Activated T-cell treated with anti-CD3 and anti-CD28 coated beads, Interleukin-2, amount 50 U/mL, for 48 hours (primary cell): ENCODE measurements around the gene RNPEPL1.

Source experiments
- DNase-seq, 2 experiments: peaks; one replicate each; pipeline ENCODE4 v3.0.0-alpha.2; 2020

RNPEPL1 gene, protein sequence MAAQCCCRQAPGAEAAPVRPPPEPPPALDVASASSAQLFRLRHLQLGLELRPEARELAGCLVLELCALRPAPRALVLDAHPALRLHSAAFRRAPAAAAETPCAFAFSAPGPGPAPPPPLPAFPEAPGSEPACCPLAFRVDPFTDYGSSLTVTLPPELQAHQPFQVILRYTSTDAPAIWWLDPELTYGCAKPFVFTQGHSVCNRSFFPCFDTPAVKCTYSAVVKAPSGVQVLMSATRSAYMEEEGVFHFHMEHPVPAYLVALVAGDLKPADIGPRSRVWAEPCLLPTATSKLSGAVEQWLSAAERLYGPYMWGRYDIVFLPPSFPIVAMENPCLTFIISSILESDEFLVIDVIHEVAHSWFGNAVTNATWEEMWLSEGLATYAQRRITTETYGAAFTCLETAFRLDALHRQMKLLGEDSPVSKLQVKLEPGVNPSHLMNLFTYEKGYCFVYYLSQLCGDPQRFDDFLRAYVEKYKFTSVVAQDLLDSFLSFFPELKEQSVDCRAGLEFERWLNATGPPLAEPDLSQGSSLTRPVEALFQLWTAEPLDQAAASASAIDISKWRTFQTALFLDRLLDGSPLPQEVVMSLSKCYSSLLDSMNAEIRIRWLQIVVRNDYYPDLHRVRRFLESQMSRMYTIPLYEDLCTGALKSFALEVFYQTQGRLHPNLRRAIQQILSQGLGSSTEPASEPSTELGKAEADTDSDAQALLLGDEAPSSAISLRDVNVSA

DNA sequence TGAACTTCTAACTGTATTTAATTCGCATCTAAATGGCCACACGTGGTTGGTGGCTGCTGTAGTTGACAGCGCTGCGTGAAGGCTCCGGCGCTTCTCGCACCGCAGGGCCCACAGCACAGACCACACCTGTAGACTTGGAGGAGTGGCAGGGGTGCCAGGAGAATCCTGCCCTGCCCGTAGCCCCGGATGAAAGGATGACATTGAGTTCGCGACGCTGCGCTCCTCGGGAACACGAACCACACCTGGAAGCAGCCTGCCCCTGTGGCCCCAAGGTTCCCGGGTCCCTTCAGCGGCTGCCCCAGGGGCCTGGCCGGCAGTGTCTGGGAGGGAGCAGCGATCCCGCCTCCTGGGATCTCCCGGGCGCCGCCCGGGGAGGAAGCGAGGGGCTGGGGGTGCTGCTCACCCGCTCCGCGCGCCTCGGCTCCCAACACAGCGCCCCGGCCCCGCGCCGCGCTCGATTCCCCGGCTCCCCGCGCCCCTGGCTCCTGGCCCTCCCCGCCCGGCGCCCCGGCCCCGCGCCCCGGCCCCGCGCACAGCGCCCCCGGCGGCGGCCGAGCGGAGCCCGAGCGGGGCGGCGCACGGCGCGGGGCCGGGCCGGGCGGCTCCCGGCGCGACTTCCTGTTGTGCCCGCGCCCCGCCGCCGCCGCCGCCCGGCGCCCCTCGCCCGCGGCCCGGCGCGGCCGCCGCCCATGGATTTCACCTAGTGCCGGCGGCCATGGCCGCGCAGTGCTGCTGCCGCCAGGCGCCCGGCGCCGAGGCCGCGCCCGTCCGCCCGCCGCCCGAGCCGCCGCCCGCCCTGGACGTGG lies at the start of gene RNPEPL1:
RNPEPL1 (plus strand) TSS at position 613 of the 806 bp plus-strand sequence; CDS start at position 716, 103 bp downstream.
- peak; percentile 59 to 66 for DNase-seq

DNA sequence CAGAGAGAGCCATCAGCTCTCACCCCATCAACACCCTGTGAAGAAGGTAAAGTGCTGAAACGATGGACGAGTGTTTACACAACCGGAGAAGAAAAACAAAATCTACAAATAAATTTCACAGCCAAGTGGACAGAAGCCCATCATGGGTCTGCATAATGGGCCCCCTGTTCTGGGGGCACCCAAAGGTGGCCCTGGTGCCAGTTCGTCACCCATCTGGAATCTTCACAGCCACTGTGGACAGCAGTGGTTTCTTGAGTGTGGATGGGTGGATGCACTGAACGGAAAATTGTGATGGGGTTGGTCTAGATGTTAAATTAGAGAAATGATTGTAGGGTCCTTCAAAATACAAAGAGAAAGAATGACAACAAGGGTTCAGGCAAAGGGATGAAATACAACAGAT lies 49.3 kb upstream of the RNPEPL1 start:
- no peak for DNase-seq

DNA sequence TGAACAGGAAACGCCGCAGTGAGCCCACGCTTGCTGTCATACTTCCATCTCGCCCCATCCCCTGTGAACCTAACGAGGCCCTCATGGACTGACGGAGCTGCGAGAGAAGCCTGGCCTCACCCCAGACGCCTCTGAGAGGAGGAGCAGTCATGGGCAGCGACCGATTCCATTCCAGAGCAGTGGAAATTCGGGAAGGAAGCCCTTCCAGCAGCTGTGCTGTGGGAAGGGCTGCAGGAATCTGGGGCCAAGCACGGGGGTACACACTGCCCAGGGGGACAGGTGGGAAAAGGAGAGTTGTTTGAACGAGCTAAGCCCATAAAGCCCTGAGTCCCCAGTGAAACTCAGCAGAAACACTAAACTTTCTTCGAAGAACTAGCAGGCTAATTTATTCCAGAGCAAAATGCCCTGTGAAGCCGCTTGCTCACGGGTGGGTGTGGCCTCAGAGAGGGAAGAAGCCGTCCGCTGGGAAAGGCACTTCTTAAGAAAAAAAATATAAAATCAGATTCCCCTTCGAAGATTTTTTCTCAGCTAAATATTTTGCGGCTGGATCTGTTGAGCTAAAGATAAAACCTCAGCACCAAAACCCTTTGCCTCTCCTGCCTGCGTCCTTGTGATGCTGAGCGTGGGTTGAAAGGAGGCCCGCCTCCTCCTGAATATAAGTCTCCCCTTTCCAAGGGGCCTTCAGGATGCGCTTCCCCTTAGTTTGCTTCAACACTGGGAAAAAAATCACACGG lies 48.7 kb upstream of the RNPEPL1 start:
- no peak for DNase-seq

DNA sequence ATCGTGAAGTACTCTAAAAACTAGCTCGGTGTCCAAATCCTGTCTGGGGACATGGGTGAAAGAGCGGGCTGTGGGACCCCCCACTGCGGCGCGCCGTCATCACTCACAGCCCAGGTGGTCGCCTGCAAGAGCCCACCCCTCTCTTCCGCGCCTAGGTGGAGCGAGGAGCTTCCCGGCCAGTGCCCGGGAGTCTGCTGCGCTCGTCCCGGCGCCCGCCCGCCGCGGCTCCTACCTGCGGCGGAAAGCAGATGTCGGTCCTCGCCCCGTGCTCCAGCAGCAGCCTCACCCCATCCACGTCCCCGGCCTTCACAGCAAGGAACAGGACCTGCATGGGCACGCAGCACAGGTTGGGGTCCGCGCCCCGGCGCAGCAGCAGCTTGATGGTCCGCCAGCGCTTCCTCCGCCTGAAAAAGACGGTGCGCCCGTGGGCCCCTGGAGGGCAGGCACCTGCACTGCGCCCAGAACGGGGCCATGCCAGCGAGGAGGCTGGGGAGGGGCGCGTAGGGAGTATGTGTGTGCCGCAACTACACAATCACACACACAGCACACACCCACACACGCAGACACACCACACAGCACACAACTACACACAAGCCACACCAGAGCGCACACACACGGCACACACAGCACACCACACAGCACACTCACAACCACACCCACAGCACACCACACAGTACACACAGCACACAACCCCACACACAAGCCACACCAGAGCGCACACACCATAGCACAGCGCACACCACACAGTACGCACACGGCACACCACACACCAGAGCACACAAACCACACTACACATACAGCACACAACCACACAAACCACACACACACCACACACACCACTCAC lies 47.9 kb upstream of the RNPEPL1 start:
- peak in 1 of 2 experiments; percentile 18 for DNase-seq

DNA sequence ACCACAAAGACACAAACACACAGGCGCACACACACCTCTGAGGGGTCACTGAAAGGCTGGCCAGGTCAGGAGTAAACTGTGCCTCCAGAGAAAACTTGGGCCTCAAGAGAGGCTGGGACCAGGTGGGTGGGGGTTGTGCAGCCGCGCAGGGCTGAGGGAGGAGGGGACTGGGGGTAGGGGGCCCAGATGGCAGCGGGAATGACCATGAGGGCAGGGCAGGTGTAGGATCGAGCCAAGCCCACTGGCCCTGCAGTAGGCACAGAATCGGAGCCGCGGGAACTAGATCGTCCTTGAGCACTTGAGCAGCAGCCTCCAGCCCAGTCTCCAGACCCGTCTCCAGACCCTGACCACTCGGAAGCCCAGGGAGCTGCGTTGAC lies 47.3 kb upstream of the RNPEPL1 start:
- DNase-seq: peak in 1 of 2 experiments; percentile 16

DNA sequence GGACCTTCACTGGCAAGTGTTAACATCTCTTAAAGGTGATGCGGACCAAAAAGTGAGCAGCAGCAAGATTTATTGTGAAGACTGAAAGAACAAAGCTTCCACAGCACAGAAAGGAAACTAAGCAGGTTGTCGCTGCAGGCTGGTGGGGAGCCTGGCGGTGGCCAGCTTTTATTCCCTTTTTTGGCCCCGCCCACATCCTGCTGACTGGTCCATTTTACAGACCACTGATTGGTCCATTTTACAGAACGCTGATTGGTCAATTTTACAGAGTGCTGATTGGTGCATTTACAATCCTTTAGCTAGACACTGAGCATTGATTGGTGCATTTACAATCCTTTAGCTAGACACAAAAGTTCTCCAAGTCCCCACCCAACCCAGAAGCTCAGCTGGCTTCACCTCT lies 46.4 kb upstream of the RNPEPL1 start:
- peak in 1 of 2 experiments; percentile 19 for DNase-seq

DNA sequence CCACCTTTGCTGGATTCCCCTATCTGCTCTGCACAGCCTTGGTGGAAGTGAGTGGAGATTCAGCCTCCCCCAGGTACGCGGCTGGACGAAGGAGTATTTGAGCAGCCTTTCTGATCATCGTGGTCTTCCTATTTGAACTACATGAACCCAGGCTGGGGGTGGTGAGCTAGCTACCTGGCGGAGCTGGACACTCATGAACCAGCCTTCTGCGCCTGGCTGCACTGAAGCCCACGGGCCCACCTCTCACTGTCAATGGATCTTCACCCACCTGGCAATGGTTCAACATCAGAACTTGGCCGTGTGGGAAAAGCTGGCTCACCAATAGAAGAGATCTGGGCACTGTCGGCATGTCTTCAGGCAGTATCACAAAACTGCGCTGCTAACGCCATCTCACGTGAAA lies 45.9 kb upstream of the RNPEPL1 start:
- DNase-seq: no peak

DNA sequence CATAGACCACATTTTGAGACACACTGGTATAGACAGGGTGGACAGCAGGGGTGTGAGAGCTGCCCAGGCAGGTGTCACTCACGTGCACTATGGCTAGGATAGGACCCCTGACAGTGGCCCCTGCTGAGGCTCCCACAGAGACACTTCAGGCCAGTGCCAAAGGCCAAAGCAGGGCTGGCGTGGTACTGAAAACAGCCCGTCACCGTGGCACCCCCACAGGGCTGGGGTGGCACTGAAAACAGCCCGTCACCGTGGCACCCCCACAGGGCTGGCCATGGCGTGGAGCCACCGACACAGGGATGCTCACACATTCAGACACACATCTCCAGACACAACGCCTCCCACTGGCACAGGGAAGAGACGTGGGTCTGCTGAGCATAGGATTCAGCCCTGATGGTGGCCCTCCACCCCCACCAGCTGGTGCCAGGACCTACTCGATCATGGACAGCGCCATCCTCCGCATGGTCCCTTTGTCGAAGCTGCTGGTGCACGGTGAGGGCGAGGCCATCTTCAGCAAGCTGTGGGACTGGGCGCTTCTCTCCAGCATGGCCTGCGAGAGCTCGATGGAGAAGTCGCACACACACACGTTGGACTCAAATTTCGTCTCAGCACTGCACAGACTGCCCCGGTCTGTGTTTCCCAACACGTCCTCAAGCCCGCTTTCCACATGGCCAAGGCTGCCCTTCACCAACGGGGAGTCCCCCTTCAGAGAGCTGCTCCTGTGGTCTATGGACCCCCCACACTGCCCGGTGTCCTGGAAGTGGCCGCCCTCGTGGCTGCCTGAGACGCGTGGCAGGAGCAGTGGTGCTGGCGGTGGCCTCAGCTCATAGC lies 44.6 kb upstream of the RNPEPL1 start:
- DNase-seq: peak; percentile 7 to 11

DNA sequence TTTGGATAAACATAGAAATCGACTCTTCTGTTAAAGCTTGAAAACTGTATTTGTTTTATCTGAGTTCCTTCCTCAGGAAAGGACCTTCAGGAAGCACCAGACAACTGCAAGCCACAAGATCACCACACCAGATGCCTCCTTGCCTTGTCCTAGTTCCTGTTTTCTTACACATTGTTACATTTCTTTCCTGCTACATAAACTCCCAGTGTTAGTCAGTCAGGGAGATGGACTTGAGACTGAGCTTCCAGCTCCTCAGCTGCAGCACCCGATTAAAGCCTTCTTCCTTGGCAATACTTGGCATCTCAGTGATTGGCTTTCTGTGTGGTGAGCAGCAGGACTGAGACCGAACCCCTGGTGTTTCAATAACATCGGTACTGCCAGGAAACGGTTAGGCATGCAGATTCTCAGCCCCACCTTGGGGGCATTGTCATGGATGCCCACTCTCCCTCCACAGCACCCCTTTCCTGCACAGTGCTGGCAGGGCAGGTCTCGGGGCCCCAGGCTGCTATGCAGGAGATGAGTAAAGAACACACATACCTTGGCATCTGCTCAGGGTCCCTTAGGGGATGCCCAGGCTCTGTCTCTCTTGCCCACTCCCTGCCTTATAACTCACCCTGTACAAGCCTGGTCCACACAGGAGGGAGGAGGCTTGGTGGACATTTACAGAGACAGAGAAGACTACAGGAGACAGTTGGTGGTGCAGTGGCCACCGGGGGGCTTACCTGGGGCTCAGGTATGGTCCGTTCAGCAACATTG lies 43.1 kb upstream of the RNPEPL1 start:
- DNase-seq: peak; percentile 10 to 11

DNA sequence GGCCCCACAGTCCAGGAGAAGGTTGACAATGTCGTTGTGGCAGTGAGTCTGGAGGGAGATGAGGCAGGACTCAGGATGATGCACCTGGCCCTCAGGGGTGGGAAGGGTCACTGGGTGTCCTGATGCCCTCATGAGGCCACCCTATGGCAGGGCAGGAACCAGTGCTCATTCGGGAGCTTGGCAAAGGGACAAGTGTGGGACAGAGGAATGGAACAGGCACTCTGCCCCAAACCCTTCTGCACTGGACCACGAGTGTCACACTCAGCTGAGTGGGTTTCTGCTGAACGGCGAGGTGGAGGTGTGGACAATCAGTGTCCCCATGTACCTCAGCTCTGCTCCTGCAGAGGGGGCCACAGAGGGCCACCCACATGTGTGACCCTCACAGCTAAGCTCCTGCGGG lies 42.5 kb upstream of the RNPEPL1 start:
- peak in 1 of 2 experiments; percentile 0 for DNase-seq

DNA sequence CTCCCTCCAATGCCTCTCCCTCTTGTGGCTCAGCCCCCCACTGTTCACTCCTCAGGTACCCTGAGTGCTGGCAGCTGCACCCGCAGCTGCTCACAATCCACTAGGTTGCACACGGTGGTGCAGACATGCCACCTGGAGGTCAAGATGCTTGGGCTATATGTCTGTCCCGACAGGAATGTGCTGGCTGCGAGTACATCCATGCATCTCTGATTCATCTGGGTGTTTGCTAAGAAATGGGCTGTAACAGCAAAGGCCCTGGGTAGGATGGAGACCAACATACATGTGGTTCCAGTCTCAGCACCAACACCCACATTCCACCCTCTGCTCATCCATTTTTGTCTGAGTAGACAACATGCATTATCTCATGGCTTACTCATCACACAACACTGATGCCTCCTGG lies 41.8 kb upstream of the RNPEPL1 start:
- DNase-seq: no peak

DNA sequence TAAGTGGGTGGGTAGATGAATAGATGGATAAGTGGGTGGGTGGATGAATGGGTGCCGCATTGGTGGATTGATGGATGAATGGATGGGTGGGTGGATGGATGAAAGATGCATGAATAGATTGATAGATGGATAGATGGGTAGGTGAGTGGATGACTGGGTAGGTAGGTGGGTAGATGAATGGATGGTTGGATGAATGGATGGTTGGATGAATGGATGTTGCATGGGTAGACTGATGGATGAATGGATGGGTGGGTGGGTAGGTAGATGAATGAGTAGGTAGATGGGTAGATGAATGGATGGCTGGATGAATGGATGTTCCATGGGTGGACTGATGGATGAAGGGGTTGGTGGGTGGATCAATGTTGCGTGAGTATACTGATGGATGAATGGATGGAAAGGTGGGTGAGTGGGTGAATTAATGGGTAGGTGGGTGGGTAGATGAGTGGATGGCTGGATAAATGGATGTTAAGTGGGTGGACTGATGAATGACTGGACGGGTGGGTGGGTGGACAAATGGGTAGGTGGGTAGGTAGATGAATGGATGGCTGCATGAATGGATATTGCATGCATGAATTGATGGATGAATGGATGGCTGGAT lies 41.0 kb upstream of the RNPEPL1 start:
- no peak for DNase-seq

DNA sequence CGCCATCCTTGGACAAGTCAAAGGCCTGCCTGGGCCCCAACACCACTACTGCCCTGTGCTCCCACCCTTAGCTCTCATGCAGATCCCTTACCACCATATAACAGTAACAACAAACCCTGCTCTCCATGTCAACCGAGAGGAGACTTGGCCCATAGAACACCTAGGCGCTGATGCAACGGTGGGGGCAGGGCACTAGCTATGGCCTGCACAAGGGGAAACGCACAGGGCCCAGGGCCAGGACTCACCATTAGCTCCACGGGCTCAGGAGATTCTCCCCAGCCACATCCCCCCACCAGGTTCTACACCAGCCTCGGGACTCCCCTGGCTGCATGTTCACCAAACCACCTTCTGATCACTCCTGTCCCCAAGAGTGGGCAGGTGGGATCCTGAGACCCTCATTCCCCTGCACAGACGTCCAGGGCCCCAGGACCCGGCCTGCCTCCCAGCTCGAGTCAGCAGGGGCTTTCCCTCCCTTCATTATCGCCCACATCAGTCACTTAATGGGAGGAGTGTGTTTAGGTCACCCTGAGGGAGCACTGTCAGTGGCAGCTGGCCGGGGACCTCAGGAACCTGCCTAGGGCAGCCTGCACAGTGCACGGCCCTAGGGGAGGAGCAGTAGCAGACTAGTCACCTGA lies 39.8 kb upstream of the RNPEPL1 start:
- DNase-seq: peak in 1 of 2 experiments; percentile 11

DNA sequence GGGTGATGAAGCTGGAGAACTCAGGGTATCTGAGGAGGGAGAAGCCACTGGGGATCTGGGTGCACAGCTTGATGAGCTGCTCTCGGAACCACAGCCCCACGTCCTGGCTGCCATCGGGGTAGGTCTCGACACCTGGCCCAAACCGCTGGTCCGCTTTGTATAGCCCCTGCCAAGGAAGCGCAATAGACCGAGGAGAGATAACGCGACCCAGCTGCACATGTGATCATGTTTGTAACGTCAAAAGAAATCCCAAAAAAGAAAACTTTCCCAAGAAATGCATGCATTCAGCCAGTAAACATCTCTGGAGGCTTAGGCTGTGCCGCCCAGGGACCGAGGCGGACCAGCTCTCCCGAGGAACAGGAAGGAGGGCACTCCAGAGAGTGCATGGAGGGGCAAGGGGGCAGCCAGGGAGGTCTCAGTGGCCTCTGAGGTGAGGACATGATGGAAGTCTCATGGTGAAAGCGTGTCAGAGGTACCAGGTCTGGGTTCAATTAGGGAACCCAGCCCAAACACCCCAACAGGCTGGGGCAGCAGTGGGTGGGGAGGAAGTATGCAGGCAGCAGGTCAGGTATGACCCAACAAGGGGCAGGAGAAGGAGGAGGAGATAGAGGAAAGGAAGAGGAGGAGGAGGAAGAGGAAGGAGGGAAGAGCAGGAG lies 38.8 kb upstream of the RNPEPL1 start:
- peak; percentile 5 to 13 for DNase-seq

DNA sequence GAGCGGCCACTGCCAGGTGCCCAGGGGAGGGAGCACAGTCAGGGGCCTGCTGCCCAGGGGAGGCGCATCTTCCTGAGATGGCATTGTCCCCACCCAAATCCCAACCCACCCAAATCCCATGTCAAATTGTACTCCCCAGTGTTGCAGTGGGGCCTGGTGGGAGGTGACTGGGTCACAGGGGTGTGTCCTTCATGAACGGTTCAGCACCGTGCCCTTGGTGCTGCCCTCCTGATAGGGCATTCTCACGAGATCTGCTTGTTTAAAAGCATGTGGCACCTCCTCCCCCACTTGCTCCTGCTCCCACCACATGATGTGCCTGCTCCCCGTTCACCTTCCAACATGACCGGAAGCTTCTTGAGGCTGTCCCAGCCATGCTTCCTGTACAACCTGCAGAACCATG lies 38.1 kb upstream of the RNPEPL1 start:
- DNase-seq: peak; percentile 5 to 9

DNA sequence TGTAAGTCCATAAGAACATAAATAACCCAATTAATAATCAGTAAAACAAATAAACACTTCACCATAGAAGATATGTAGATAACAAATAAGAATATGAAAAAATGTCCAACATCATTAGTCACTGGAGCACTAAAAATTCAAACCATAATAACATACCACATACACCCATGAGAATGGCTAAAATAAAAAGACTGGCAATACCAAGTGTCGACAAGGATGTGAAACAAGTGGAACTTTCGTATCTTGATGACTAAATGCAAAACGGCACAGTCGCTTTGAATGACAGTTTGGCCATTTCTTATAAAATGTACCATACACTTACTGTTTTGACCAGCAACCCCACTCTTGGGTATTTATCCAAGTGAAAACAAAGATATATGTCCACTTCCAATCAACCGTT lies 37.2 kb upstream of the RNPEPL1 start:
- DNase-seq: no peak

DNA sequence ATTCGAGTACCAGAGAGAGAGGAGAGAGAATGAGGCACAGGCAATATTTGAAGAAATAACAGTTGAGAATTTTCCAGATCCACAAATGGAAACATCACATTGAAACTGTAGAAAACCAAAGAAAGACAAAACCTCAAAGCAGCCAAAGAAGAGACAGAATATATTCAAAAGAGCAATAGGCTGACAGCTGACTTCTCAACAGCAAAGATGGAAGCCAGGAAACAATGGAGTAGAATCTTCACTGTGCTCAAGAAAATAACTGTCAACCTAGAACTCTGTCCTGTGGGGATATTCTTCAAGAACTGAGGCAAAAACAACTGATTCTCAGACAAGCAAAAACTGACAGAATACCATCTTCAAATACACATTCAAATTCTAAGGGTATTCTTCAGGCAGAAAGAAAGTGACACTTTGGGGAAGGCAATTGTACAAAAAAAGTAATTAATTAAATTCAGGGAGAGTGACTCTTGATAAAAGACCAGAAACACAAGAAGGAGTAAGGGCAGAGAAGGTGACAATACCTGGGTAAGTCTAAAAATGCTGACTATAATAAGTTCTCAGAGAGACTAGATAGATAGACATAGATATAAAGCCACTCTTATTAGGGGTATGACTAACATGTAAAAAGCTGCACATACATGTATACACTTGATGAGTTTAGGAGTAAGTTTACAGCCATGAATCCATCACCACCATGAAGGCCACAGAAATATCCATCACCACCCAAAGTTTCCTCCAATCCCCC lies 36.1 kb upstream of the RNPEPL1 start:
- DNase-seq: no peak
